C4-2B (cell line): ENCODE data around the gene WNT3.
A peak's percentile ranks its signal among the peaks of the same experiment; 100 is the strongest.

Experiments
- H3K27ac ChIP-seq: fragments of 450-650 bp; 2 replicates; pipeline ENCODE4 v1.5.1; 2017
- ZFX ChIP-seq: fragments of 450-650 bp; IDR thresholded peaks from 2 replicates; pipeline ENCODE4 v1.6.1; 2017
- TF ChIP-seq, protein P1 (sequence below): fragments of 450-650 bp; conservative IDR thresholded peaks from 2 replicates; pipeline ENCODE4 v1.5.1; 2017; ENCODE audit warnings: mild to moderate bottlenecking

Gene WNT3

DNA sequence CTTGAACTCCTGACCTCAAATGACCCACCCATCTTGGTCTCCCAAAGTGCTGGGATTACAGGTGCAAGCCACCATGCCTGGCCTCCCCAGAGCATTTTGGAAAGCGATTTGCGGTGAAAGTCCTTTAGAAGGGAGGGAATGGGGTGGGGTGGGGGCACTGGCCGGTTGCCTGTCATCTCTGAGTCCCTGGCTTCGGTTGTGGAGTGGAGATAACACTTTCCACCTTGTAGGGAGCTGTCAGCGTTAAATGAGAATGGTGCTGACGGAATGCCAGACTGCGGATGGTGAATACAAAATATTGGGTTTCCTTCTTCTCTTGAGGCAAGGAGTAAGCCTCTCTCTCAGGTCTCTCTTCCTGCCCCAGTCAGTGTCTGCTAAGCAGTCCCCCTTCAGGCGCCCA is 5.2 kb upstream of the WNT3 start:
- no peak overlapping the region for H3K27ac ChIP-seq
- TF ChIP-seq ZFX, result no peak
- TF ChIP-seq, protein P1, sequence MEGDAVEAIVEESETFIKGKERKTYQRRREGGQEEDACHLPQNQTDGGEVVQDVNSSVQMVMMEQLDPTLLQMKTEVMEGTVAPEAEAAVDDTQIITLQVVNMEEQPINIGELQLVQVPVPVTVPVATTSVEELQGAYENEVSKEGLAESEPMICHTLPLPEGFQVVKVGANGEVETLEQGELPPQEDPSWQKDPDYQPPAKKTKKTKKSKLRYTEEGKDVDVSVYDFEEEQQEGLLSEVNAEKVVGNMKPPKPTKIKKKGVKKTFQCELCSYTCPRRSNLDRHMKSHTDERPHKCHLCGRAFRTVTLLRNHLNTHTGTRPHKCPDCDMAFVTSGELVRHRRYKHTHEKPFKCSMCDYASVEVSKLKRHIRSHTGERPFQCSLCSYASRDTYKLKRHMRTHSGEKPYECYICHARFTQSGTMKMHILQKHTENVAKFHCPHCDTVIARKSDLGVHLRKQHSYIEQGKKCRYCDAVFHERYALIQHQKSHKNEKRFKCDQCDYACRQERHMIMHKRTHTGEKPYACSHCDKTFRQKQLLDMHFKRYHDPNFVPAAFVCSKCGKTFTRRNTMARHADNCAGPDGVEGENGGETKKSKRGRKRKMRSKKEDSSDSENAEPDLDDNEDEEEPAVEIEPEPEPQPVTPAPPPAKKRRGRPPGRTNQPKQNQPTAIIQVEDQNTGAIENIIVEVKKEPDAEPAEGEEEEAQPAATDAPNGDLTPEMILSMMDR, result no peak

DNA sequence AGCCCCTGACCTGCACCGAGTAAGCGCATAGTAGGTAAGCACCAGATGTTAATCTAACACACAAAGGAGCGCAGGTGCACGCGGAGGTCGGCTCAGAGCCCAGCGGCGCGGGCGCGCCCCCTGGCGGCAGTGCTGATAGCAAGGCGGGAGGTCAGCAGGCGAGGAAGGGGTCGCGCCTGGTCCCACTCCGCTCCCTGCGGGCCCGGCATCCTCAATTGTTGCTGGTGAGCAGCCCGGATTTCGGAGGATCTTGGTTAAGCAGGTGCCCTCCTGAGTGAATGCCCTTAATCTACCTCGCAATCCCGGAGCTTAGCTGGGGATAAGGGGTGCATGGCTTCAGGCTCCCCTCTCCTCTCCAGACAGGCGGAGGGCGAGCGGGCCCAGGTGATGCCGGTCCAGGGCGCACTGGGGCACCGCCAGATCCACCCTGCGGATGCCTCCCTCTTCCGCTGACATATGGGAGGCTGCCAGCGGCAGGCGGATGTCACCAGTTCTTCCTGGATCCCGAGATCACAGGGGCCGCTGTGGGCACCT is 4.0 kb upstream of the WNT3 start:
- TF ChIP-seq, protein P1, result peak; percentile 93
- TF ChIP-seq ZFX, result no peak
- no peak overlapping the region for H3K27ac ChIP-seq

DNA sequence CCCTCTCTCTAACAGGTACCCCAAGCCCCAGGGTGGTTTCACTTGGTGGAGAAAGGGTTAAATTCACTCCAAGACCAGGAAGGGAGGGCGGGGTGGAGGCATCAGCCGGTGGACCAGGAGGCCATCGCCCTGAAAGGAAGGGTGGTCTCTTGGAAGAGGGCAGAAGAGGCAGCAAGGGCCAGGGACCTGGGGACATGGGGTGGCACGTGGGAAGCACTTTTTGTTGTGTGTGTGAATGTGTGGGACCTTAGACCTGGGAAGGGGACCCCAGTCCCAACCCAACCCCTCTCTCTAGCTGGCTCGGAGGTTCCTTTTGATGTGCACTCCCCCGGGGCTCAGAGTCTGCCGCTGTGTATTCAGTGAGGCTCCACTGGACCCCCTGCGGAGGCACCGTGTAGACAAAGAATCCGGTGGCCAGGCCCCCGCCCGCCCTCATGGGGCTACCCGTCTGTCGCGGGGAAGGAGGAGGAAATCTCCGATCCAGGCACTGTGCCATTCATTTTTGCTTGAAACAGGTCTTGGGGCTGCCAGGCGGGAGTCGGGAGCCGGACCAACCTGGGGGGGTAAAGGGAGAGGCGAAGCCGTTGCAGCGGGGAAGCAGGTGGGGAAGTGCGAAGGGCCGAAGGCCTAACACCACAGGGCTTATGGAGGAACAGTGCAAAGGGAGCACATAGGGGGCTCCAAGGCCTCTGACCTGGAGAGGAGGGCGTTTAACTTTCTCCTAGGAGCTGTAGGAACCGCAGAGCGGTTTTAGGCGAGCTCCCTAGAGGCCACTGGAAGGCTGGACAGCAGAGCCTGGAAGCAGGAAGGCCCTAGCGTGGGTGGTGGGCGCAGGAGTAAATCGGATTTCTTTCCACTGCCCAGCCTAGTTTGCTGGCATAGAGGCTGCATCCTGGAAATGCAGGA is 3.2 kb upstream of the WNT3 start:
- H3K27ac ChIP-seq, result no peak overlapping the region

DNA sequence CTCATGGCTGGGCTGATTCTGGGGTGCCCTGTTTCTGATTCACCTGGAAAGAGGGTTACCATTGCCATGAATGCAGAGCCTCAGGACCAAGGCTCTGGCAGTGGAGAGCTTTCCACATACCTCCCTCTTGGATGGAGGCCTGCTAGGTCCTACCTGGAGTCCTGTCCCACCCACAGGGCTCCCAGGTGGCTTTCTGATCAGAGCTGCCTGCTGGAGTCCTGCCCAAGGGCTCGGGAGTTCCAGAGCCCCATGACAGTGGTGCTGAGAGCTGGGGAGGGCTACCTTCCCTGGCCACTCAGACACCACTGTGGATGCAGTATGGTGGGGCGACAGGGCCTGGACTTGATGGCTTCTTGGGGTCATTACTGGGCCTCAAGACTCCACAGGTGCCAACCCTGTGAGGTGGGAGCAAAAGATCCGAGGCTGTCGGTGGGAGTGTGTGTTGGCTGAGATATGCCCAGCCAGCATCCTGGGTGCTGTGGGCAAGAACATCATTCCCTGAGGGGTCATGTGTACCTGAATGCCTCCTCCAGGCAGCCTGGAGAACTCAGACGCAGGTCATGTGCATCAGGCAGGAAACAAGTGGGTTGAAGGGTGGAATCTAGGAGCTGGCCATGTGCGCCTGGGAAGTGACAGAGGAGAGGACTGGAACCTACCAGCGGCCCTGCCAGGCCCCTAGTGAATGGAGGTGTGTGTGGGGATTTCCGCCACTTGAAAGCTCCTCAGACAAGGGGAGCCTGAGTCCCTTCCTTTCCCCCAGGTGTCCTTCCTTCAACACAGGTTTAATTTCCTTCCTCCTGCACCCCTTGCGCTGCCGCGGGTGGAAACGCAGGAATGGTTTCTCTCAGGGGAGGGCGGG is 2.3 kb upstream of the WNT3 start:
- TF ChIP-seq ZFX, result no peak
- TF ChIP-seq, protein P1, result no peak
- no peak overlapping the region for H3K27ac ChIP-seq

More for the DNA sequence above, 3.2 kb upstream of the WNT3 start:
- TF ChIP-seq ZFX, result no peak
- TF ChIP-seq, protein P1, result no peak

DNA sequence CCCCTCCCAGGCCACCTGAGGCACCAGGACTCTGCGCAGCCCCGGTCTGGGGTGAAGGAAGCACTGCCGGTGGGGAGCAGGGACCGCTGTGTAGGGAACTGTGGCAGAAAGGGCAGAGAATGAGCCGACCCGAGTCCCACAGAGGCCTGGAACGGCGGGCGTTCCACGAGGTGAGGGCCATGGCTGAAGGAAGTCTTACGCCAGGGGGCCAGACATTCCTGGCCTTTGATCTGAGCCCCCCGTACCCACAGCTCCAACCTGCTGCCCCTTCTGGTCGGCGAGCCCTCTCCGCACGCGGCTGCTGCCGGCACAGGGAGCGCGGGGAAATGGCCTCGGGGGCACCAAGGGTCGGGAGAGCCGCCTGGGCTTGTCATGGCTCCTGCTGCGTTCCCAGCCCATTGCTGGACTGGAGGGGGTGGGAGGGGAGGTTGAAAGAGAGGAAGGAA is 1.4 kb upstream of the WNT3 start:
- TF ChIP-seq, protein P1, result no peak
- TF ChIP-seq ZFX, result no peak
- H3K27ac ChIP-seq, result no peak overlapping the region

DNA sequence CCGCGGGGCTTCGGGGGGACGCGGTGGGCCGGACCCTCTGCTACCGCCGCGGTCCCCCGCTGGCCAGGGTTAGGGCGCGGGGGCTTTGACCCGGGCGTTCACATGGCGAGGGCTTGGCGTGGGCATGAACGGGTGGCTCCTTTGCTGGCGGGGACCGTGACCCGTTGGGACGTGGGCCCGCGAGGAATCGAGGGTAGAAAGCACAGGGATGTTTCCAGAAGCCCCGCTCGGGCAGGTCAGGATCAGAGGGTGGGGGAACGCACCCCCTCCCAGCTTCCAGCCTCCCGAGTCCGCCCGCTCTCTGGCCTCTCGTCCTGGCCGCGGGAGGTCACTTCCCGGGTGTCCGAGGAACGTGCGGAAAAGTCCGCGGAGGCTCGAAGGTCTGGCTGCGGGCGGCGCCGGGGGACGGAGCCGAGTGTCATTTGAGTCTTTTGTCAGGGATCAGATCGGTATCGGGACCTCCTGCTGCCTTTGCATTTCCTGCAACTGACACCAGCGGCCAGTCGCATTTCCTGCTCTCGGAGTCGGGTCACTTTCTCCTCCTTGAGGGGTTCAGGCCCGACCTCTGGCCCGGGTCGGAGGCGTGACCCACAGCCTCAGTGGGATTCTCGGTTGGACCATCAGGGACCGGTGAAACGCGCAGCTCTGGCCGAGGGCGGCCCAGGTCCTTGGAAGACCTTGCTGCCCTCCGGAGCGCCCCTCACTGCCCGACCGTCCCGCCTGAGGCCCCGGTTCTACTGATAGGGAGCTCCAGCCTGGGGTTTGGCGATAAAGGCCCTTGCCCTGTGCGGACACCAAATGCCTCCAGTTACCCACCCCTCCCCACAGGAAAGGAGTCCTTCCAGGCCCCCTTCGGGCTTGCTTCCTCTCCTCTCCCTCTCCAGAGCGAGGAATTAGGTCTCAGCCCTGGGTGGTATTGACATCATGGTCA is 702 bp upstream of the WNT3 start:
- H3K27ac ChIP-seq, result no peak overlapping the region

More for the DNA sequence above, 702 bp upstream of the WNT3 start:
- TF ChIP-seq, protein P1, result no peak
- no peak for TF ChIP-seq ZFX
